ENCODE results near the gene SLC16A12. TPM values are rescaled to one million over a fixed set of nuclear protein-coding genes. Genes with fewer than 3 reads are reported as not detected.

The SLC16A12 gene
- total RNA-seq, 1 donor from 2014 or later: 0.75 TPM

DNA sequence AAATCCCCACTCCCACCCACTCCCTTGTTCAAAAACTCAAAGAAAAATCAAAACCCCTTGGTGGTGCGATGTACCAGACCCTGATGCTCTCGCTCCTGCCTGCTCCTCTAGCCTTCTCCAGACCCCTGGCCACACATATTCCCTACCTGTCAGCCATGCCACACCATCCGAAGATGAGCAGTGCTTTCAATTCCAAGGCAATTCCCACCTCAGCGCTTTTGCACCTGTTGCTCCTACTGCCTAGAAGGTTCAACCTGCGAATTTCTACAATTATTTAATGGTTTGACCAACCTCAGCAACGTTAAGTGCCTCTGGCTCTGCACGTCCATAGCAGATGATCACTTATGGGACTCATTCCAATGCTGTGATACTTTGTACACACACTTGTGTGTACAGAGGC, 11.1 kb downstream of the SLC16A12 start:
- H3K4me3 ChIP-seq (ENCODE audit: low read depth, low read length): no peak overlapping the region
- DNase-seq (ENCODE audit: low read depth): no peak
- no peaks in the 10 kb centered on the region for H3K27me3 ChIP-seq (ENCODE audit: control insufficient read depth, insufficient read depth, low read length)
- TF ChIP-seq, protein P1, sequence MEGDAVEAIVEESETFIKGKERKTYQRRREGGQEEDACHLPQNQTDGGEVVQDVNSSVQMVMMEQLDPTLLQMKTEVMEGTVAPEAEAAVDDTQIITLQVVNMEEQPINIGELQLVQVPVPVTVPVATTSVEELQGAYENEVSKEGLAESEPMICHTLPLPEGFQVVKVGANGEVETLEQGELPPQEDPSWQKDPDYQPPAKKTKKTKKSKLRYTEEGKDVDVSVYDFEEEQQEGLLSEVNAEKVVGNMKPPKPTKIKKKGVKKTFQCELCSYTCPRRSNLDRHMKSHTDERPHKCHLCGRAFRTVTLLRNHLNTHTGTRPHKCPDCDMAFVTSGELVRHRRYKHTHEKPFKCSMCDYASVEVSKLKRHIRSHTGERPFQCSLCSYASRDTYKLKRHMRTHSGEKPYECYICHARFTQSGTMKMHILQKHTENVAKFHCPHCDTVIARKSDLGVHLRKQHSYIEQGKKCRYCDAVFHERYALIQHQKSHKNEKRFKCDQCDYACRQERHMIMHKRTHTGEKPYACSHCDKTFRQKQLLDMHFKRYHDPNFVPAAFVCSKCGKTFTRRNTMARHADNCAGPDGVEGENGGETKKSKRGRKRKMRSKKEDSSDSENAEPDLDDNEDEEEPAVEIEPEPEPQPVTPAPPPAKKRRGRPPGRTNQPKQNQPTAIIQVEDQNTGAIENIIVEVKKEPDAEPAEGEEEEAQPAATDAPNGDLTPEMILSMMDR (IDR thresholded peaks at IDR 0.05; ENCODE audit: insufficient read depth, low read length, poor library complexity, severe bottlenecking): no peak
- no peaks in the 10 kb centered on the region for H3K36me3 ChIP-seq (ENCODE audit: control insufficient read depth, insufficient read depth, low read length)

DNA sequence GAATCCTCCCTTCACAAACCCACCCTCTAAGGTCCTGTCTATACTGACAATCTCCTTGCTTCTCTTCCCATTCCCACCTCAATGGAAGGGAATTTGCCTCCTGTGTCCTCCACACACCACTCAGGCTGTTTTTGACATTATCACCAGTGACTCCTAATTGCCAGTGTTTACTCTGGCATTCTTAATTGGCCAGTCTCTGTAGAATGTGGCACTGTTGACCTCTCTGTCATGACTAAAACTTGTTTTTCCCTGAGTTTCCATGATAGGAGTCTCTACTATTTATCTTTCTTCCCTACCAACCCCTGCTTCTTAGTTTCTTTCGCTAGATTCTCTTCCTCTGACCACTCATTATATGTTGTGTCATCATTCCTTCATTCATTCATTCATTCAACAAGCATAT, 12.1 kb downstream of the SLC16A12 start:
- H3K36me3 ChIP-seq (ENCODE audit: control insufficient read depth, insufficient read depth, low read length): no peaks in the 10 kb centered on the region
- TF ChIP-seq, protein P1 (IDR thresholded peaks at IDR 0.05; ENCODE audit: insufficient read depth, low read length, poor library complexity, severe bottlenecking): no peak
- H3K4me3 ChIP-seq (ENCODE audit: low read depth, low read length): no peak overlapping the region
- no peak for DNase-seq (ENCODE audit: low read depth)
- no peaks in the 10 kb centered on the region for H3K27me3 ChIP-seq (ENCODE audit: control insufficient read depth, insufficient read depth, low read length)

DNA sequence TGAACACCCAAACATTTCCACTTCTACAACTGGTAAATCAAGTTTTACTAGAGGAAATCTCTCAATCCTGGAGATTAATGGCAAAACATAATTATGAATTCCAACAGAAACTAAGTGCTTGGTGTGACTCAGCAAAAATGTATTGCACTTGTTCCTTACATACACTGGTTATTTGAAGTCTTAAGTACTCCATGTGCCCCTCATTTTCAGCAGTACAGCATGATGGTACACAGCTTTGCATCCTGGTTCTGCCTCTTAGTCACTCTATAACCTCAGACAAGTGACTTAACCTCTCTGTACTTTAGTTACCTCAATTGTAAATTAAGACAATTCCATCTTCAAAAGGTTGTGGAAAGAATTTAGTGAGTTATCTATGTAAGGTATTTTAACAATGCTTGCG, 12.9 kb downstream of the SLC16A12 start:
- DNase-seq (ENCODE audit: low read depth): no peak
- no peak overlapping the region for H3K4me3 ChIP-seq (ENCODE audit: low read depth, low read length)
- no peaks in the 10 kb centered on the region for H3K27me3 ChIP-seq (ENCODE audit: control insufficient read depth, insufficient read depth, low read length)
- H3K36me3 ChIP-seq (ENCODE audit: control insufficient read depth, insufficient read depth, low read length): no peaks in the 10 kb centered on the region
- TF ChIP-seq, protein P1 (IDR thresholded peaks at IDR 0.05; ENCODE audit: insufficient read depth, low read length, poor library complexity, severe bottlenecking): no peak

GRCh38 chr10:89521368-89521767, 14.0 kb downstream of the SLC16A12 start:
- Histone ChIP-seq H3K4me3 (ENCODE audit: low read depth, low read length) (no peak overlapping the region), H3K27me3 (ENCODE audit: control insufficient read depth, insufficient read depth, low read length) (no peaks in the 10 kb centered on the region), H3K36me3 (ENCODE audit: control insufficient read depth, insufficient read depth, low read length) (no peaks in the 10 kb centered on the region)
- TF ChIP-seq, protein P1 (IDR thresholded peaks at IDR 0.05; ENCODE audit: insufficient read depth, low read length, poor library complexity, severe bottlenecking): no peak
- DNase-seq (ENCODE audit: low read depth): no peak

DNA sequence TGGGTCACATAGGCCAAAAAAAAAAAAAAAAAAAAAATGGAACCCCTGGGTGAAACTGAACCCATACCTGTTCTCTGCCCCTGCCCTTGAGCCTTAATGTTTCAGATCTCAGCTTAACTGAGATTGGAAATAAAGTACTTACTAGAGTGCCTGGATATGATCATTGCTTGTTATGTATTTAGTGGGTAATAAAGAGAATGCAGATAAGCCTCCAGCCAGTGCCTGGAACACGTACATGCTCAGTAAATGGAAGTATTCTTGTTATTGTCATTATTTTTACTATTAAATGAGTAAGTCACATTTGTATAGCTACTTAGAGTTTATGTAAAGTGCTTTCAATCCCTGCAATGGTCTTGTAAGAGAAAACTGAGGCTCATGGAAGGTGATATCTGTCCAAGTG, 14.7 kb downstream of the SLC16A12 start:
- TF ChIP-seq, protein P1 (IDR thresholded peaks at IDR 0.05; ENCODE audit: insufficient read depth, low read length, poor library complexity, severe bottlenecking): no peak
- no peak for DNase-seq (ENCODE audit: low read depth)
- H3K4me3 ChIP-seq (ENCODE audit: low read depth, low read length): no peak overlapping the region
- no peaks in the 10 kb centered on the region for H3K36me3 ChIP-seq (ENCODE audit: control insufficient read depth, insufficient read depth, low read length)
- H3K27me3 ChIP-seq (ENCODE audit: control insufficient read depth, insufficient read depth, low read length): no peaks in the 10 kb centered on the region

Data from kidney epithelial cell (primary cell).